DOHH2 (cell line): Measurements from ENCODE around the gene AKT2.

ENCODE experiments used
- EZH2phosphoT487 ChIP-seq: fragments of 200-600 bp; sonication (generic); IDR thresholded peaks from 2 replicates; pipeline ENCODE4 v1.6.1; 2017; ENCODE audit warnings: borderline replicate concordance, mild to moderate bottlenecking, antibody characterized with exemption, low read length, moderate library complexity, mixed read lengths
- TF ChIP-seq, protein P1 (sequence below): fragments of 200-600 bp; sonication (generic); IDR thresholded peaks from one replicate; pipeline ENCODE4 v1.5.1; 2014; ENCODE audit warnings: antibody characterized with exemption, mild to moderate bottlenecking, low read depth, low read length; ENCODE audit not compliant: poor library complexity, severe bottlenecking

DNA sequence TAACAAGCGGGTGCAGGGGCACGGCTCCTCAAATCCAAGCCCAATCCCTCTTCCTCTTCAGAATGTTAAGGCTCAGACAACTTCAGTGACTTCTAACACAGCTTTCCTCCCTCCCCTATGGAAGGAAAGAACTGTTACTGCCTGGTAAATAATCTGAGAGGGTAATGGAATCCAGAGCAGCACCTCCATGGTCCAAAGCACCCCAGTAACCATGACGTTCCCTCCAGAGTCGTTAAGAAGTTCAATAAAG, 969 bp downstream of the AKT2 start:
- TF ChIP-seq EZH2phosphoT487 = no peak
- TF ChIP-seq, protein P1, sequence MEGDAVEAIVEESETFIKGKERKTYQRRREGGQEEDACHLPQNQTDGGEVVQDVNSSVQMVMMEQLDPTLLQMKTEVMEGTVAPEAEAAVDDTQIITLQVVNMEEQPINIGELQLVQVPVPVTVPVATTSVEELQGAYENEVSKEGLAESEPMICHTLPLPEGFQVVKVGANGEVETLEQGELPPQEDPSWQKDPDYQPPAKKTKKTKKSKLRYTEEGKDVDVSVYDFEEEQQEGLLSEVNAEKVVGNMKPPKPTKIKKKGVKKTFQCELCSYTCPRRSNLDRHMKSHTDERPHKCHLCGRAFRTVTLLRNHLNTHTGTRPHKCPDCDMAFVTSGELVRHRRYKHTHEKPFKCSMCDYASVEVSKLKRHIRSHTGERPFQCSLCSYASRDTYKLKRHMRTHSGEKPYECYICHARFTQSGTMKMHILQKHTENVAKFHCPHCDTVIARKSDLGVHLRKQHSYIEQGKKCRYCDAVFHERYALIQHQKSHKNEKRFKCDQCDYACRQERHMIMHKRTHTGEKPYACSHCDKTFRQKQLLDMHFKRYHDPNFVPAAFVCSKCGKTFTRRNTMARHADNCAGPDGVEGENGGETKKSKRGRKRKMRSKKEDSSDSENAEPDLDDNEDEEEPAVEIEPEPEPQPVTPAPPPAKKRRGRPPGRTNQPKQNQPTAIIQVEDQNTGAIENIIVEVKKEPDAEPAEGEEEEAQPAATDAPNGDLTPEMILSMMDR = no peak
